Inflammatory macrophage treated with lipopolysaccharide for 1 hour (primary cell): Measurements from ENCODE around the gene CD164L2.
A peak's percentile ranks its signal among the peaks of the same experiment; 100 is the strongest.

Source experiments
- DNase-seq, 2 donors: peaks; one replicate each; pipeline ENCODE4 v3.0.0-alpha.2; 2020 to 2022

The CD164L2 gene

DNA sequence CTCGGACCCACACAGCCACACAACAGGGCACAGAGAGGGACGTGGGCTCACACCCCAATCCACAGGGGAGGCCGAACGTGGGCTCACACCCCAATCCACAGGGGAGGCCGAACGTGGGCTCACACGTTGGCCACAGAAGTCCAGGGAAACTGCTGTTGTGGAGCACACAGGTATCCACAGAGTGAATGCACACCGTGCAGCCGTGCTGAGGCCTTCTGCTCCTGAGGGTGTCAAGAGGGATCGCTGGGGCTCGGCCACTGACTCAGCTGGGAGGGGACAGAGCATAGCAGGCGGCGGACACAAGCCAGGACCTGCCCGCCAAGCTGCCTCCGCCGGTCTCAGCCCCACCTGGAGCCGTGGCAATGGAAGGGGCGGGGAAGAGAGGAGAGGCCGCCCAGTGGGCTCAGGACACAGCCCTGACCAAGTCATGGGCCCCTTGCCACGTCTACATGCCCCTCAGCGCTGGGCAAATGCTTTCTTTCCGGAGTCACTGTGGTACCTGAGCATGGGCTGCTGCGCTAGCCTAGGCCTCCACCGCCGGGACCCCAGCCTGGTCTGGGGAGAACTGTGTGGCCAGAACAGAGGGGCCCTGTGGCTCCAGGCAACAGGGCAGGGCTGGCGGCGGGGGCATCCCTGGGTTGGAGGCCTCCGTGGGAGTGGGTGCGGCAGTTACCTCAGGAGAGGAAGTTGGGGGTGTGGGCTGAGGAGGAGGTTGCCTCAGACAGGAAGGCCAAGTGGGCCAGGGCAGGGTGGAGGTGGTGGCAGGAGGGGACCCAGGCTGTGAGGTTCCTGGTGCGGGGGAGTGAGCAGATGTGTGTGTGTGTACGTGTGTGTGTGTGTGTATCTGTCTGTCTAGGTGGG, 40.1 kb downstream of the CD164L2 start:
- peak; percentile 35 to 49 for DNase-seq

DNA sequence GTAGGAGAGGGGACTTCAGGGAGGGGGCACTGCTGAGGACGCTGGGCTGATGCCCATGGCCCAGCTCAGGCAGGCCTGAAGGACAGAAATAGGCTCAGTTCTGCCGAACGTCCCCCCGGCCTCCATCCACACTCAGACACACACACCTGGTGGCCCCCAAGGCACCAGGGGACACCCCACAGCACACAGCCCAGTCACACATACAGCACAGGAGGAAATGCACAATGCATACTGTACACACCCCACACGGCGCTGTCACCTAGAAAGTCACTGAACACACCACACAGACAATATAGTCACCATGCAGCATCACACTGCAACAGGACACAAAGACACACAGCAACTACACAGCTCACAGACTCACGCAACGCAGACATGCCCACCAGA, 40.7 kb downstream of the CD164L2 start:
- DNase-seq, result no peak

DNA sequence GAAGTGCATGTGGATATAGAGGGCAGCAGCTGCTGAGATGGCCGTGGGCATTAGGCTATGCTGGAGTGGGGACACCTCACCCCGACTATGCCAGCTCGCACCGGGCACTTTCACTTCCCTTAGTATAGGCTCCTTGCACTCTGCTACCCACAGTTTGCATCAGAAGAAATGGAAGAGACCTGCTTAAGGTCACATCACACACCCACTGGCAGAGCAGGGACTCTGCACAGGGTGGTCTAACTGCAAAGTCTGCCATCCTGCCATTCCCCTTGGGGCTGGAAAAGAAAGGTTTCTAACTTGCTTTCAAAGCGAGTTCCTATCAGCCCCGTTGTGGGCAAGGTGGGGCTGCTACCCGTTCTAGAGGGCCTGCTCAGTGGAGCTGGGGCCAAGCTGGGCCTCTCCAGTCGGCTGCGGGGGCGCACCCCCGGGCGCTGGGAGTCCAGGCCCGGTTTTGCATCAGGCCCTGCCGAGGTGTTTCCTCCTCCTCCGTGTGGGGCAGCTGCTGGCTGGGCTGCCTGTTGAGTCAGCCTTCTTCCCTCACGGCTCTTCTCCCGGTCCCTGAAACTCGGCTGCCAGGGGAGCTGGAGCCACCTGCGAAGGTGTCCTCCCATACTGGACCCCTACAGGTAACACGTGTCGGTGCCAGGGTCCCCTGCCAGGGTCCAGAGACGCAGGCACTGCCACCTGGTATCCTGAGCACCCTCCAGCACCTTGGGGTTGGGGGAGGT, 41.4 kb downstream of the CD164L2 start, which contains the start of gene SYTL1:
TSS of gene SYTL1 (plus strand) at position 498 of the 728 bp plus-strand sequence. CDS start 3,313 bp downstream, outside the sequence.
- peak; percentile 61 to 73 for DNase-seq

DNA sequence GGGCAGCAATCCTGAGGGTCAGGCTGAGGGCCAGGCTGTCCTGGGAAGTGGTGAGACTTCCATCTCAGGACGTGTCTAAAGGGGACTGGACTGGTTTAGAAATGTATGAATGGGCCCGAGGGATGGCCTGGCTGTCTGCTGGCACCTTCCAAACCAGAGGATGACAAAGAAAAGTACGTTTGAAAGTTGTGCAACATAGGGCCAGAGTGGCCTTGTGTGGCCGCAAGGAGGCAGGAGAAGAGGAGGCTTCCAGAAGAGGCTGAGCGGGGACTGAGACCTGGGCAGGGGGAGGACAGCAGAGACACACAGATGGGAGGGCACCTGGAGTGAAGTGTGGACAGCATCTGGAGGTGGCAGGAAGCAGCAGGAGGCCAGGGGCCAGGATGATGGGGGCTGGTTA, 43.9 kb downstream of the CD164L2 start:
- DNase-seq, result no peak

DNA sequence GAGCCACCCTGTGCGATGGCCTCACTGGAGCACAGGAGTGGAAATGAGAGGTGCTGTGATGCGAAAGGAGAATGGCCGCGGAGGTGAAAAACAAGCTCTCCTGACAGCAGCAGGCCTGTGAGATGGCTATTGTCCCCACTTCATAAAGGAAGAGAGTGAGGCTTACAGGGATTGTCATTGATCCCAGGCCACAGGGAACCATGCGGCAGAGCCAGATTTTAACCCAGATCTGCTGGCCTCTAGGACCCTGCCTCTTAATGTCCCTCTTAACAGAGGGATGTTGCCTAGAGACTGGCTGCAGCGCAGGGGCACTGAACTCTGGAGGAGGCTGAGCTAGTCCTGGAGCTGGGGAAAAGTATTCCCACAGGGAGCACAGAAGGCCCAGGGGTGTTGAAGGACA, 44.4 kb downstream of the CD164L2 start:
- no peak for DNase-seq

DNA sequence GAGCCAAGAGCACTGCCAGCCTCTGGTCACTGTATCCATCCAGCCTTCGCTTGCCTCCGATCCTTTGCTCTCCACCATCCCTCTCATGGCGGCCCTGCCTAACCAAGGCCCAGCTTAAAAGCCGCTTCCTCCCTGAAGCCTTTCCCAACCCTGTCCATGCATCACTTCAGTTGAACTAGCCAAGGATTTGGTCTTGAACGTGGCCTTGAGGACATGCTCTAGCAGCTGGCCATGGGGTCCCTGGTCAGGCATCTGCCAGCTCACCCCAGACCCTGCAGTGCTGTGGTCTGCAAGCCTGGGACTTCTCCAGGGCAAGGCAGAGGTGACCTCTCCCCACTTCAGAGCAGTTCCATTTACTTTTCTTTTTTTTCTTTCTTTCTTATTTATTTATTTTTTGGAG, 46.4 kb downstream of the CD164L2 start:
- no peak for DNase-seq

DNA sequence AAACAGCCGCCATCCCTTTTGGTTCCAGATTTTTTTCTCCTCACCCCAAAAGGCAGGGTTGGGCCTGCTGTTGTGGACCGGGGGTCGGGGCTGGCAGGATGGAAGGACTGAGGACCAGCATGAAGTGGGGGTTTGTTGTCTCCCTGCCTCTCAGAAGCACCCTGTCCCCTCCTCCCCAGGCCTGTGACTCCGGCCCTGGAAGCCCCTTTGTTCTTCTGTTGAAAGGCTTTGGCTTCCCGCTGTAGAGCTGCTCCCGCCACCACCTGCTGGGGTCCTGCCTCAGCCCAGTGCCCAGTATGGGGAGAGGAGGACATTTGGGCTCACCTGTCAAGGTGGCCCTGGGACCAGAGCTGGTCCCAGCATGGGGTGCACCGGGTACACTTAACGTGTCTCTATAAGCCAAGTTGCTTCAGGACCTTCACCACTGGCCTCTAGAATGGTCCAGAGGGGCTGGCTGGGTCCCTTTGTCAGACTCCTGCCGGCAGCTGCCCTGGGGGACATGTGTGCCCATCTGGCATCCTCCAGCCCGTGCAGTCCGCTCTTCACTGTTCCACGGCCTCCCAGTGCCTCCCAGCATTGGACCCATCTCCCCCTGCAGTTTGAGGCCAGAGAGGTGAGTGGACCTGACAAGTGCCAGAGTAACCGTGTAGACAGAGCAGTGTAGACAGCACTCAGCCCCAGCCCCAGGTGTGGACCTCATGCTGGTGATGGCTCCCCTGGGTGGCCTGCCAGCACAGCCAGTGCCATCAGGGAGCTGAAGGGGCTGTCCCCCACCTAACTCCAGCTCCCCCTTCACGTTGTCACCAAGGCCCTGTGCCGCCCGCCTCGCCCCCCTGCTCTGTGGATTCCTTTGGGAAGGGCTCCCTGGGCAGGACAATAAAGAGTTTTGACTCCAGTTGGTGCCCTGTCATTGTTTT, 47.4 kb downstream of the CD164L2 start:
- DNase-seq, result no peak

DNA sequence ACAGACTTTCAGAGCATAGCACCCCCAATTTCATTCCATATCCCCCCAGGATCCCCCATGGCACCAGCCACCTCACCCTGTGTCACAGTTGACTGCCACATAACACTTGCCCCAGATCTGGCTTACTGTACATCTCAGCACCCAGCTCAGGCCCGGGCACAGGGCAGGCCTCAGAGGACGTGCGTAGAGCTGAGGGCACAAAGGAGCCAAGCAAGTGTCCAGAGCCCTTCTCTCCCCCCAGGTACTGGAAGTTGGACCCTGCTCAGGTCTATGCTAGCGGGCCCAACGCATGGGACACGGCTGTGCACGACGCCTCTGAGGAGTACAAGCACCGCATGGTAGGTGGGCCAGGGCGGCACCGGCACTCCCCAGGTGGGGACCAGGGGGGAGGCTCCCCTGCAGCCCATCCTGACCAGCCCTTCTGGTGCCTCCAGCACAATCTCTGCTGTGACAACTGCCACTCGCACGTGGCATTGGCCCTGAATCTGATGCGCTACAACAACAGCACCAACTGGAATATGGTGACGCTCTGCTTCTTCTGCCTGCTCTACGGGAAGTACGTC, 49.3 kb downstream of the CD164L2 start:
- DNase-seq, result no peak

DNA sequence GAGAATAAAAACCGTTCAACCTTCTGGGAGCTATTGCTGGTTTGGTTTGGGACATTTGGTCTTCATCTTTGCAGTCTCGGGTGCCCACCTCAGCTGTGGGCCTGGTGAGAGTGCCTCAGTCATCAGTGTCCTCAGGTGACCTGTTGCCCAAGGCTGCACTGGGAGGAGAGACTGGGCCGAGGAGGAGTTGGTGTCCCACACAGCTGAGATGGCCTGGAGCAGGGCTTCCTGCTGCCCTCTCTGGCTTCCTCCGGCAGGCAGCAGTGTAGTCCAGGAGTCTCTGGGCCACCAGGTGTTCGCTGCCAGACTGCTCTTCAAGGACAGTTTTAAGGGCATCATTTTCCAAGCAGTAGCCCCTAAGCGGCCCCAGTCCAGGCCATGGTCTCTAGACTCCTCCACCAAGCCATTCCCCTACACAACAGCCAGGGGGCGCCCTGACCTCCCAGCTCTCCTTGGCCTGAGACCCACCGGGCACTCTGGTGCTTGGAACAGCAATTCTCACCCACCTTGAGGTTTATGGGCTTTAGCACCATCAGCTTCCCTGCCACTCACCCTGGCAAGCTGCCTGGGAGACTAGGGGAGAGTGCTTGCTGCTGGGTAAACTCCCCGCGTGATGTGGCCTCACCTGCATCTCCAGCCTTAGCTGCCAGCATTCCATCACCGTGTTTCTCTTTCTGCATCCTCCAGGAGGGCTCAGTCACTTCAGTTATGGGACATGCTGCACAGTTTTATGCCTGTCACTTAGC, 50.4 kb downstream of the CD164L2 start:
- peak; percentile 10 to 52 for DNase-seq

DNA sequence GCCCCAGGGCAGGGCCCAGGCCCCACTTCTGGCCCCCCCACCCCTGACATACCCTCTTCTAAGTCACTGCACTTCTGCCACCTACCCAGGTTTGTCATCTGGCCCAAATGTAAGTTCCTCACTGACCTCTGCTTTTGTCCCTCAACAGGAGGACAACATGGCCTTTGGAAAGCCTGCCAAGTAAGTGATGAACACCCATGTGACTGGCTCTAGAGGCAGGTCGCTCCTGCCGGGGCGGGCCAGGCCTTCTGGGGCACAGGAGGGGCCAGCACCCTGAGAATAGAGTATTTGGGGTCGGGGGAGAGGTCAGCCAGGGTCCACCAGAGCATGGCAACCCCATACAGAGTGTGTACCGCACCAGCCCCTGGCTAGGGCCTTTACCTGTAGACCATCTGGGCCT, 51.2 kb downstream of the CD164L2 start:
- DNase-seq, result no peak

DNA sequence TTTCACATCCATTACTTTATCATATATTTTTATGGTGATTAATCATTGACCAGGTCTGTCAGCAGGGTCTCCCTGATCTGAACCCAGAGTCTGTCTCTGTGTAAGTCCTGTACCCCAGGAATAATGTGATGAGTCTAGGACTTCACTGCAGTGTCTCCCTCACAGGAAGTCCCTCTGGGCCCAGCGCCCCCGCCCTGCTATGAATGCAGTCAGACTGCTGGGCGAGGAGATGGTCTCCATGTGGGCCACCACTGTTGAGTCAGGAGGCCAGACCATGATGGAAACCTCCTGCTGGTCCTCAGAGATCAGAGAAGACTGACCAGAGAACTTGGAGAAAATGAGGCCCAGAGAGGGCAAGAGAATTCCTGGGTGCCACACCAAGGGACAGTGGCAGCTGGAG, 51.7 kb downstream of the CD164L2 start:
- DNase-seq, result no peak

DNA sequence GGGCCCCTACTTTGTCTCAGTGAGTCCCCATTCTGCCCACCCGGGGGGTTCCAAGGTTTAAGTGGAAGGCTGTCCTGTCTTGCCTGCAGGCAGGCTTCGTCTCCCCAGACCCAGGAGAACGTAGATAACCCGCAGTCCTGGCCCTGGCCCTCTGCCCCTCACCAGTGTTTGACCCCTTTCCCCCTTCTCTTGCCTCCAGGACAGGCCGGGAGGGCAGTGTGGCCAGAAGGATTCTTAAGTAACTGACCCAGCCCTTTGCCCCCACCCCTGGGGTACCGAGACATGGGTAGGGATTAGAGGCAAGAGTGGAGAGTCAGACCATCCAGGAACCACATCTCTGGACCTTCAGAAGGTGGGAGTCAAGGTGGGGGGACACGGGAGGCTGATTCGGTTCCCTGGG, 52.3 kb downstream of the CD164L2 start:
- DNase-seq, result no peak
